HG02885 (cell line): Measurements from ENCODE around the gene C10orf105.

Source experiments
- ATAC-seq: cut with Tn5 transposase; IDR thresholded peaks from one replicate; pipeline ENCODE4 v1.9.1; 2021; ENCODE audit warnings: mild to moderate bottlenecking; ENCODE audit not compliant: unreplicated experiment, poor library complexity

Gene C10orf105

DNA sequence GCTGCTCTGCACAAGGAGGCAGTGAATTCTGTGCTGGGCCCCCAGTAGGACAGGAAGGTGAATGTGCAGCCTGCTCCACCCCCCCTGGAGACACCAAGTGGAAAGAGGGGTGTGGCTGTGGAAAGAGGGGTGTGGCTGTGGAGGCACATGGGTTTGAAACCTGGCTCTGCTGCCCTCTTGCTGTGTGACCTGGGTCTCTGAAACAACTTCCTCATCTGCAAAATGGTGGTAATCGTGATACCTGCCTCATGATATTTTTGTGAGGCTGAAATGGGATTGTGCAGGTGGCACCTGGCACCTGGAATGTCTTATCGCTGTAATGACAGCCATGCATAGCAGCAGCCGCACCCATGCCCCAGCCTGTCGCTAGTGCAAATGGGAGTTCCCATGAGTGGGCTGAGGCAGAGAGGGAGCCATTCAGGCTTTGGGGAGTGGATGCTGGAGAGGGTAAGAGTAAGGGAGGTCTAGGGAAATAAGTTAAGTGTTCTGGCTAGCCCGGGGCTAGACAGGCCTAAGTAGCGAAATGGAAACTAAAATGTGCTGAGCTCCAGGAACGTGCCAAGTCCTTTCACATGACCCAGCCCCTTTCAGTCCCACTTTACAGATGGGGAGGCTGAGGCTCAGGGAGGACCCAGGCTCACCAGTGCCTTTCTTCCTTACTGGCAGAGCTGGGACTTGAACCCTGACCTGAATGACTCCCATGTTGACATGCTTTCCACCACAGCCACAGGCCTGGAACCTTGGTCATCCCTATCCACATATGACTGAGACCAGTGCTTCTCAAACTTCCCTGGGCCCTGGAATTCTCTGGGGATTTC, 35.0 kb downstream of the C10orf105 start:
- ATAC-seq: no peak

DNA sequence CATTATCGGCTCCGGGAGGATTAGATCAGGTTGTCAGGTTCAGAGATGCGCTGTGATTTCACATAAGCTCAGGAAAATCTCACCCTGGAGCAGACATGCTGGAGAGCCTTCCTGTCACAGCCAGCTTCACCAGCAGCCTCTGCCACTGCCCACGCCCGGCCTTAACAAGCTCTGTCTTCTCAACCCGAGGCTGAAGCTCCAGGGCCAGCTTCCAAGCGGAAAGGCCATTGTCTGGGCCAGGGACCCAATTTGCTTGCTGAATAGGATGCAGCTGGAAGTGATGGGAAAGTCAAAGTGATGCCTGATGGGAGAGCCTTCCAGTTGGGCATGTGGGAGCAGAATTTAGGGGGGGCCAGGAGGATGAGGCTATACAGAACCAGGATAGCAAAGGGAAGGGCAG, 36.3 kb downstream of the C10orf105 start:
- no peak for ATAC-seq

GRCh38 chr10:71681977-71682376, 37.6 kb downstream of the C10orf105 start:
- ATAC-seq: no peak

DNA sequence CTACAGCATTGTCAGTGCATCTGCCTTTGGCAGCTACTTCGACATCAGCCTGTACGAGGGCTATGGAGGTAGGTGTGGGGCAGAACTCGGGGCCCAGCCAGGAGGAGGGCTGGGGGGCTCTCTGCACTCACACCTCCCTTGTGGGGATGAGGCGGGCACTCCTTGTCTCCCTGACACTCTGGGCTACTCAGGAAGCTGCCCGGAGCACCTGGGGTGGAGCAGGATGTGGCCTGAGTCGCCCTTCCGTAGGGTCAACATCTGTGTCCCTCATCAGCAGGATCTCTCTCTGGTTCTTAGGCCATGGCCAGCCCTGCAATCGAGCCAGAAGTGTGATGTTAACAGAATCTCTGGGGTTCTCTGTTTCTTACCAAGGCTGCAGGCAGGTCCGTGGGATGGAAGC, 40.2 kb downstream of the C10orf105 start:
- ATAC-seq: no peak

DNA sequence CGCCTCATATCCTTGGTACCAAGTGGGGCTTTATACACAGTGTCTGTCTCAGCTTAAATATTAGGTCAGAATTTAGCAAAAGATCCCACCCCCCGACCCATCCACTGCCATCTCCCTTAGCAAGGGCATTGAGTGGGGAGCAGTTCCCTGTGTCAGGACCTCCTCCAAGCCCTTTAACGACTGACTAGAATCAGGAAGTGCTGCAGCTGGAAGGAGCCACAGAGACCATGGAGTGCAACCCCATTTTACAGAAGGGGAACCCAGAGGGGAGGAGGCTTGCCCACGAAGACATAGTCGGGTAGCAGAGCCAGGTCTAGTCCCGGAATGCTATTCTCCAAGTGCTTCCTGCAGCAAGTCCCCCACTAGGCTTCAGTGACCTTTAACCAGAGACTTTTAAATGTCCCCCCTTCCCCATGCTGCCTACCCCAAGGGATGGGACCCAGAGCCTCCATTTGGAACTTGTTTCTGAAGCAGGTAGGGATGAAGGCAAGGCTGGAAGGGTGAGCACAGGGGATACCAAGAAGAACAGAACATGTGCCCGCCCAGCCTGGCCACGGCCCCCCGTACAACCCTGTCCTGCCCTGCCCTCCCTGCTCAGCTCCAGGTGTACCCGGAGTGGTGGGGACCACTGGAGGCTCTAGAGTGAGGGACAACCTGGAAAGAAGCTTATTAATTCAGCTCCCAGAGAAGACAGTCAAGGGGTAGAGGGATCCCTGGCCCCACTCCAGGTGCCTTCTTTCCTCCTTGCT, 41.3 kb downstream of the C10orf105 start:
- ATAC-seq: no peak

- ATAC-seq: no peak
Observed at GRCh38 chr10:71677261-71677660, 42.3 kb downstream of the C10orf105 start.

DNA sequence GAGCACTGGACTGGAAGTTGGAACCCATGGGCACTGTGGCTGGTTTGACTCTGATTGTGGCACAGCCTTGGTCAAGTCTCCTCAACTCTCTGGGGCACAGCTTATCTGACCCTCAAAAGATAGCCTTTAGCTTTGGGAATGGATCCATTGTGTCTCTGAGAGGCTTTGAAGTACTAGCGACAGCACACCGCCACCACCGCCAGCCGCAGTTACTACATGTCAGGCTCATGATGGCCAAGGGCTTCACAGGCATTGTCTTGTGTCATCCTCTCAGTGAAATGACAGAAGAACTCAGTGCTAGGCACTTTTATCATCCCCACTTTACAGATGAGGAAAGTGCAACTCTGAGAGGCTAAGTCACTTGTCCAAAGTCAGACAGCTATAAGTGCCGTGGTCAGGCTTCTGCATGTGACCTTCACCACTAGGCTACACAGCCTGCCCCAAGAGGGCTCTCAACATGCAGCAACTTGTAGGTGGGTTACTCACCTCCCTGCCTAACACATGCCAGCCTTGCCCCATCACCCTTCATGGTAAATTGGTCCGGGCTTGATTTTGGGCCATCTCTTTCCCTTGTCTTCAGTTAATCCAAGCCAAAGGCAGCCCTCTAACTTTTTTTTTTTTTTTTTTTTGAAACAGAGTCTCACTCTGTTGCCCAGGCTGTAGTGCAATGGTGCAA, 44.1 kb downstream of the C10orf105 start:
- no peak for ATAC-seq

DNA sequence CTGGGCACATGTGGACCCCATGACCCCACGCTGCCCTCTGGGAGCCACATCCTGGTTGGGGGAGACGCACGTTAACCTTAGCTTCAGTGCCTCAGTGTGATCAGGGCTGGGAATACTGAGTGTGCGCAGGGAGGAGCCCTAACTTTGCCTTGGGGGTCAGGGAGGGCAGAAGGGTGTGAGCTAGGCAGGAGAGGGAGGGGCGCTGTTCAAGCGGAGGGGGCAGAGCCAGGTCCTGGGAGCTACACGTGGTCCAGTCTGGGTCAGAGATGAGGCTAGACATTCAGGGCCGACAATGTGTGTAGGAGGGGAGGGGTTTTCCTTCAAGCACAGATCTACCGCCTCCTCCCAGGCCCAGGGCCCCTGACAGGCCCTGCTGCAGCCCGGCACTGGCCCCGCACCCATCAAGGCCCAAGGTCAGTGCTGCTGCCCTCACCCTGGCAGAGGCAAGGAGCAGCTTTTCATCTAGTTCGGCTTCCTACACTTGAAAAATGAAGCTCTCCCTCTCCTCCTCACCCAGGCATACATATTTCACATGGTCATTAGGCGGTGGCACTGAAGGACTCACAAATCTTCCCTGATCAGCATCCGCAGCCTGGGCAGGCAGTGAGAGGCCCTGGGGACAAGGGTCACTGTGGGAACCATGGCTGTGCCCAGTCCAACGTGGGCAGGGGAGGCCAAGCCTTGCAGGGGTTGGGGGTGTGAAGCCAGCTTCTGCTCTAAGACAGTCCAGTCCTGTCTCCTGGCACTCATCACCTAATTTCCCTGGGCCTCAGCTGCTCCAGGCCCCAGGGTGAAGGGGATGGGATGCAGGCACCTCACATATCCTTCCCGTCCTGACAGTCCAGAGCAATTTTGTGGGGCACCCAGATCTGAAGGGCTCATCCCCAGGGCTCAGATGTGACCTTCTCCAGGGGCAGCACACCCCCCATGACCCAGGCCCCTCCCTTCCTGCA, 47.3 kb downstream of the C10orf105 start:
- no peak for ATAC-seq

- no peak for ATAC-seq
Observed at GRCh38 chr10:71667387-71667752, 52.2 kb downstream of the C10orf105 start.

- no peak for ATAC-seq
Observed at GRCh38 chr10:71666639-71667386, 52.8 kb downstream of the C10orf105 start.

GRCh38 chr10:71665456-71665855, 54.1 kb downstream of the C10orf105 start:
- no peak for ATAC-seq

GRCh38 chr10:71664585-71664984, 55.0 kb downstream of the C10orf105 start:
- no peak for ATAC-seq

- no peak for ATAC-seq
Observed at GRCh38 chr10:71663311-71663710, 56.3 kb downstream of the C10orf105 start.

DNA sequence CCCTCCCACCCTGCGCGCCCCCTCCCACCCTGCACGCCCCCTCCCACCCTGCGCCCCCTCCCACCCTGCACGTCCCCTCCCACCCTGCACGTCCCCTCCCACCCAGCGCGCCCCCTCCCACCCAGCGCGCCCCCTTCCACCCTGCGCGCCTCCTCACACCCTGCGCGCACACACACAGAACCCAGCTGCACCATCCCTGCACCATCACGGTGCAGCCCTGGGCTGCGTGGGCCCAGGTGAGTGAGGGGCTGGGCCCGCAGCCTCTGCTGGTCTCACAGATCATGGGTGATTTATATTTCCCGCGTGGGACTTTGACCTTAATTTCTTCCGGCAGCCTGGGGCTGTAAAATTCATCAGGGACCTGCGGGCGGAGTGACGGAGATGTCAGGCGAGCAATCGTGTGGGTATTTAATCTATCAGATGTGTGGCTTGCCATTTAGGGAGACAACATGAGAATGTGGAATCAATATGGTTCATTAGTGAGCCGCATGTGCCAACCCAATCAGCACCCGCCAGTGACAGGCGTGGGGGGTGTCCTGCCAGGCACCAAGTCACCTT, 57.7 kb downstream of the C10orf105 start:
- ATAC-seq: no peak
